GM23338 (cell line): ENCODE results near the gene CATSPERE. TPM values are rescaled to one million over a fixed set of nuclear protein-coding genes. Genes with fewer than 3 reads are reported as not detected.

Source experiments
- ATAC-seq: fragments of 200-7000 bp; cut with Tn5 transposase; 3 replicates; pipeline ENCODE4 v1.9.1; 2020
- DNase-seq: peaks from one replicate; pipeline ENCODE4 v3.0.0-alpha.2; 2015; ENCODE audit warnings: low spot score
- H2AFZ ChIP-seq: fragments of 200-600 bp; sonication (generic); 2 replicates; pipeline ENCODE4 v1.8.0; 2016; ENCODE audit warnings: antibody characterized with exemption, mild to moderate bottlenecking, moderate library complexity
- H3F3A ChIP-seq: fragments of 200-600 bp; sonication (generic); replicated peaks from 2 replicates; pipeline ENCODE4 v1.8.0; 2017; ENCODE audit warnings: antibody characterized with exemption, mixed run types, low read depth
- H3K27ac ChIP-seq: fragments of 200-600 bp; sonication (generic); 2 replicates; pipeline ENCODE4 v1.6.1; 2016; ENCODE audit warnings: low read depth
- H3K27me3 ChIP-seq: fragments of 200-600 bp; sonication (generic); 2 replicates; pipeline ENCODE4 v1.8.0; 2016; ENCODE audit warnings: mild to moderate bottlenecking, mixed run types, moderate library complexity; ENCODE audit not compliant: insufficient read depth
- H3K36me3 ChIP-seq: fragments of 200-600 bp; sonication (generic); 2 replicates; pipeline ENCODE4 v1.8.0; 2016; ENCODE audit warnings: mild to moderate bottlenecking; ENCODE audit not compliant: insufficient read depth
- H3K4me1 ChIP-seq: fragments of 200-600 bp; sonication (generic); 2 replicates; pipeline ENCODE4 v1.8.0; 2016; ENCODE audit warnings: mild to moderate bottlenecking, moderate library complexity; ENCODE audit not compliant: insufficient read depth
- H3K4me2 ChIP-seq: fragments of 200-600 bp; sonication (generic); 2 replicates; pipeline ENCODE4 v1.7.1; 2017; ENCODE audit warnings: mixed run types
- H3K4me3 ChIP-seq: fragments of 200-600 bp; sonication (generic); 2 replicates; pipeline ENCODE4 v1.6.1; 2016; ENCODE audit warnings: mixed run types
- H3K79me2 ChIP-seq: fragments of 200-600 bp; sonication (generic); replicated peaks from 2 replicates; pipeline ENCODE4 v1.8.0; 2017; ENCODE audit warnings: mild to moderate bottlenecking; ENCODE audit not compliant: insufficient read depth
- H3K9me2 ChIP-seq: fragments of 200-600 bp; sonication (generic); 2 replicates; pipeline ENCODE4 v1.8.0; 2017; ENCODE audit not compliant: insufficient read depth
- H4K20me1 ChIP-seq: fragments of 200-600 bp; sonication (generic); replicated peaks from 2 replicates; pipeline ENCODE4 v1.8.0; 2017; ENCODE audit warnings: mild to moderate bottlenecking; ENCODE audit not compliant: insufficient read depth
- H3K27ac Mint-ChIP-seq: 2 replicates; pipeline ENCODE4 v1.8.0; 2020; ENCODE audit warnings: inconsistent platforms, mild to moderate bottlenecking, moderate library complexity, mixed read lengths
- H3K27me3 Mint-ChIP-seq: 3 replicates; pipeline ENCODE4 v1.8.0; 2022; ENCODE audit warnings: low read depth, mild to moderate bottlenecking, moderate library complexity, mixed read lengths, inconsistent platforms; ENCODE audit not compliant: insufficient read depth, poor library complexity
- H3K36me3 Mint-ChIP-seq: 3 replicates; pipeline ENCODE4 v1.8.0; 2021; ENCODE audit warnings: low read depth, mild to moderate bottlenecking, inconsistent platforms, moderate library complexity, mixed read lengths
- H3K4me1 Mint-ChIP-seq: 3 replicates; pipeline ENCODE4 v1.8.0; 2020; ENCODE audit warnings: mild to moderate bottlenecking, inconsistent platforms, mixed read lengths
- H3K4me3 Mint-ChIP-seq: 3 replicates; pipeline ENCODE4 v1.8.0; 2021; ENCODE audit warnings: moderate library complexity, mild to moderate bottlenecking, inconsistent platforms, mixed read lengths
- H3K9me3 Mint-ChIP-seq: 3 replicates; pipeline ENCODE4 v1.8.0; 2020; ENCODE audit warnings: moderate library complexity, mild to moderate bottlenecking, inconsistent platforms, mixed read lengths
- CREB1 ChIP-seq: fragments of 250-450 bp; sonication (Bioruptor Pico); IDR thresholded peaks from 2 replicates; pipeline ENCODE4 v1.5.0; 2020; ENCODE audit warnings: low read depth, mild to moderate bottlenecking, moderate library complexity
- EZH2 ChIP-seq: fragments of 200-600 bp; sonication (generic); IDR thresholded peaks from one replicate; pipeline ENCODE4 v1.8.0; 2017; ENCODE audit warnings: antibody characterized with exemption, mild to moderate bottlenecking, low read depth; ENCODE audit not compliant: unreplicated experiment
- EZH2phosphoT487 ChIP-seq: fragments of 200-600 bp; sonication (generic); IDR thresholded peaks from one replicate; pipeline ENCODE4 v1.8.1; 2018; ENCODE audit warnings: antibody characterized with exemption; ENCODE audit not compliant: unreplicated experiment
- JUNB ChIP-seq: IDR thresholded peaks from one replicate; pipeline ENCODE4 v1.6.1; 2016; ENCODE audit warnings: antibody characterized with exemption; ENCODE audit not compliant: unreplicated experiment
- NANOG ChIP-seq: IDR thresholded peaks from 2 replicates; pipeline ENCODE4 v1.6.1; 2016; ENCODE audit warnings: antibody characterized with exemption, borderline replicate concordance
- POLR2AphosphoS5 ChIP-seq: IDR thresholded peaks from 2 replicates; pipeline ENCODE4 v1.6.1; 2016; ENCODE audit warnings: antibody characterized with exemption, low read depth
- STAT1 ChIP-seq: IDR thresholded peaks from one replicate; pipeline ENCODE4 v1.6.1; 2016; ENCODE audit warnings: antibody characterized with exemption; ENCODE audit not compliant: unreplicated experiment
- ZNF114 ChIP-seq: fragments of 250-450 bp; sonication (Bioruptor Pico); IDR thresholded peaks from 2 replicates; pipeline ENCODE4 v1.5.0; 2020; ENCODE audit warnings: mild to moderate bottlenecking, moderate library complexity
- ZNF331 ChIP-seq: fragments of 250-450 bp; sonication (Bioruptor Pico); IDR thresholded peaks from 2 replicates; pipeline ENCODE4 v1.5.0; 2020; ENCODE audit warnings: low read depth, mild to moderate bottlenecking, moderate library complexity
- polyA plus RNA-seq: library from polyadenylated mRNA; unstranded; fragments of >200 nt; fragmentation: Nextera tagmentation; extraction: Ambion mirVana; gene quantifications from 2 replicates; pipeline ENCODE4 v1.2.1, GENCODE V29; 2016
- total RNA-seq: library from RNA; depleted of rRNA; stranded (reverse); fragments of >200 nt; shearing (Covaris generic); gene quantifications from 2 replicates; pipeline ENCODE4 v1.2.3, GENCODE V29; 2014
- TF ChIP-seq, protein P1 (sequence below), 2 experiments: fragments of 200-600 bp in 1 of 2; sonication (generic) in 1 of 2; conservative IDR thresholded peaks; 2 replicates each; pipeline versions ENCODE4 v1.5.1 to v1.6.1; 2016 to 2017; ENCODE audit warnings: antibody characterized with exemption in 2 of 2, low read depth in 2 of 2, mild to moderate bottlenecking in 2 of 2, moderate library complexity in 1 of 2
- TF ChIP-seq, protein P2 (sequence below): IDR thresholded peaks from one replicate; pipeline ENCODE4 v1.6.1; 2018; ENCODE audit warnings: antibody characterized with exemption; ENCODE audit not compliant: unreplicated experiment
- TF ChIP-seq, protein P3 (sequence below): IDR thresholded peaks from 2 replicates; pipeline ENCODE4 v1.6.1; 2016; ENCODE audit warnings: antibody characterized with exemption
- TF ChIP-seq, protein P4 (sequence below): fragments of 250-450 bp; sonication (Bioruptor Pico); IDR thresholded peaks from 2 replicates; pipeline ENCODE4 v1.5.0; 2020; ENCODE audit warnings: mild to moderate bottlenecking, moderate library complexity

CATSPERE gene
- total and polyA plus RNA-seq, 2 experiments from 2014 or later = 0.70 TPM; not detected in 1

DNA sequence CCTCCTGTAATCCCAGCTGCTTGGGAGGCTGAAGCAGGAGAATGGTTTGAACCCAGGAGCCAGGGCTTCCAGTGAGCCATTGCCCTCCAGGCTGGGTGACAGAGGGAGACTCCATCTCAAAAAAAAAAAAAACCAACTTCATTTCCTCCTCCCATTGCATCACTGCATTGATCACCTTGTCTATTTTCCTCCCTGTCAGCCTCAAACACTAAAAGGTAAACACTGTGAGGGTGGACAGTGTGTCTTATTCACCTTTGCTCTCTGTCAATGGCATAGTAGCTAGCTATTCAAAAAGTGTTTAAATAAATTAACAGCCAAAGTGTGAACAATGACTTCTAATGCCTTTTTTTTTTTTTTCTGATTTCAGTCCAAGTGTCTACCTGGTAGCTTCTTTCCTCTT, 178.5 kb downstream of the CATSPERE start:
- Histone ChIP-seq H3K4me1 (peaks cover 6% of the 10 kb centered on the region; the same call in 1 of the 2 replicates), H3K27me3 (no peaks in the 10 kb centered on the region), H3K9me2 (no peaks in the 10 kb centered on the region), H3K4me2 (no peak overlapping the region), H4K20me1 (no peaks in the 10 kb centered on the region), H3K4me3 (no peak overlapping the region), H3F3A (no peaks in the 10 kb centered on the region), H2AFZ (no peak overlapping the region), H3K79me2 (no peaks in the 10 kb centered on the region), H3K36me3 (no peaks in the 10 kb centered on the region), H3K27ac (no peak overlapping the region)
- H3K4me3 Mint-ChIP-seq = no peak overlapping the region
- H3K27ac Mint-ChIP-seq = no peak overlapping the region
- H3K36me3 Mint-ChIP-seq = peaks cover 10% of the 10 kb centered on the region; the same call in 2 of the 3 replicates
- peaks cover 12% of the 10 kb centered on the region for H3K9me3 Mint-ChIP-seq
- TF ChIP-seq STAT1 = no peak
- TF ChIP-seq, protein P1, sequence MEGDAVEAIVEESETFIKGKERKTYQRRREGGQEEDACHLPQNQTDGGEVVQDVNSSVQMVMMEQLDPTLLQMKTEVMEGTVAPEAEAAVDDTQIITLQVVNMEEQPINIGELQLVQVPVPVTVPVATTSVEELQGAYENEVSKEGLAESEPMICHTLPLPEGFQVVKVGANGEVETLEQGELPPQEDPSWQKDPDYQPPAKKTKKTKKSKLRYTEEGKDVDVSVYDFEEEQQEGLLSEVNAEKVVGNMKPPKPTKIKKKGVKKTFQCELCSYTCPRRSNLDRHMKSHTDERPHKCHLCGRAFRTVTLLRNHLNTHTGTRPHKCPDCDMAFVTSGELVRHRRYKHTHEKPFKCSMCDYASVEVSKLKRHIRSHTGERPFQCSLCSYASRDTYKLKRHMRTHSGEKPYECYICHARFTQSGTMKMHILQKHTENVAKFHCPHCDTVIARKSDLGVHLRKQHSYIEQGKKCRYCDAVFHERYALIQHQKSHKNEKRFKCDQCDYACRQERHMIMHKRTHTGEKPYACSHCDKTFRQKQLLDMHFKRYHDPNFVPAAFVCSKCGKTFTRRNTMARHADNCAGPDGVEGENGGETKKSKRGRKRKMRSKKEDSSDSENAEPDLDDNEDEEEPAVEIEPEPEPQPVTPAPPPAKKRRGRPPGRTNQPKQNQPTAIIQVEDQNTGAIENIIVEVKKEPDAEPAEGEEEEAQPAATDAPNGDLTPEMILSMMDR (conservative IDR thresholded peaks at IDR 0.05; ENCODE audit: low read depth in 2 of 2) = no peak
- TF ChIP-seq NANOG = no peak
- no peak for TF ChIP-seq CREB1 (CRISPR knock-in tag)
- TF ChIP-seq ZNF331 (CRISPR knock-in tag) = no peak
- TF ChIP-seq, protein P2, sequence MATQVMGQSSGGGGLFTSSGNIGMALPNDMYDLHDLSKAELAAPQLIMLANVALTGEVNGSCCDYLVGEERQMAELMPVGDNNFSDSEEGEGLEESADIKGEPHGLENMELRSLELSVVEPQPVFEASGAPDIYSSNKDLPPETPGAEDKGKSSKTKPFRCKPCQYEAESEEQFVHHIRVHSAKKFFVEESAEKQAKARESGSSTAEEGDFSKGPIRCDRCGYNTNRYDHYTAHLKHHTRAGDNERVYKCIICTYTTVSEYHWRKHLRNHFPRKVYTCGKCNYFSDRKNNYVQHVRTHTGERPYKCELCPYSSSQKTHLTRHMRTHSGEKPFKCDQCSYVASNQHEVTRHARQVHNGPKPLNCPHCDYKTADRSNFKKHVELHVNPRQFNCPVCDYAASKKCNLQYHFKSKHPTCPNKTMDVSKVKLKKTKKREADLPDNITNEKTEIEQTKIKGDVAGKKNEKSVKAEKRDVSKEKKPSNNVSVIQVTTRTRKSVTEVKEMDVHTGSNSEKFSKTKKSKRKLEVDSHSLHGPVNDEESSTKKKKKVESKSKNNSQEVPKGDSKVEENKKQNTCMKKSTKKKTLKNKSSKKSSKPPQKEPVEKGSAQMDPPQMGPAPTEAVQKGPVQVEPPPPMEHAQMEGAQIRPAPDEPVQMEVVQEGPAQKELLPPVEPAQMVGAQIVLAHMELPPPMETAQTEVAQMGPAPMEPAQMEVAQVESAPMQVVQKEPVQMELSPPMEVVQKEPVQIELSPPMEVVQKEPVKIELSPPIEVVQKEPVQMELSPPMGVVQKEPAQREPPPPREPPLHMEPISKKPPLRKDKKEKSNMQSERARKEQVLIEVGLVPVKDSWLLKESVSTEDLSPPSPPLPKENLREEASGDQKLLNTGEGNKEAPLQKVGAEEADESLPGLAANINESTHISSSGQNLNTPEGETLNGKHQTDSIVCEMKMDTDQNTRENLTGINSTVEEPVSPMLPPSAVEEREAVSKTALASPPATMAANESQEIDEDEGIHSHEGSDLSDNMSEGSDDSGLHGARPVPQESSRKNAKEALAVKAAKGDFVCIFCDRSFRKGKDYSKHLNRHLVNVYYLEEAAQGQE = no peak
- no peak for TF ChIP-seq POLR2AphosphoS5
- TF ChIP-seq EZH2 = no peak
- TF ChIP-seq, protein P3, sequence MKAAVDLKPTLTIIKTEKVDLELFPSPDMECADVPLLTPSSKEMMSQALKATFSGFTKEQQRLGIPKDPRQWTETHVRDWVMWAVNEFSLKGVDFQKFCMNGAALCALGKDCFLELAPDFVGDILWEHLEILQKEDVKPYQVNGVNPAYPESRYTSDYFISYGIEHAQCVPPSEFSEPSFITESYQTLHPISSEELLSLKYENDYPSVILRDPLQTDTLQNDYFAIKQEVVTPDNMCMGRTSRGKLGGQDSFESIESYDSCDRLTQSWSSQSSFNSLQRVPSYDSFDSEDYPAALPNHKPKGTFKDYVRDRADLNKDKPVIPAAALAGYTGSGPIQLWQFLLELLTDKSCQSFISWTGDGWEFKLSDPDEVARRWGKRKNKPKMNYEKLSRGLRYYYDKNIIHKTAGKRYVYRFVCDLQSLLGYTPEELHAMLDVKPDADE = no peak
- TF ChIP-seq, protein P4, sequence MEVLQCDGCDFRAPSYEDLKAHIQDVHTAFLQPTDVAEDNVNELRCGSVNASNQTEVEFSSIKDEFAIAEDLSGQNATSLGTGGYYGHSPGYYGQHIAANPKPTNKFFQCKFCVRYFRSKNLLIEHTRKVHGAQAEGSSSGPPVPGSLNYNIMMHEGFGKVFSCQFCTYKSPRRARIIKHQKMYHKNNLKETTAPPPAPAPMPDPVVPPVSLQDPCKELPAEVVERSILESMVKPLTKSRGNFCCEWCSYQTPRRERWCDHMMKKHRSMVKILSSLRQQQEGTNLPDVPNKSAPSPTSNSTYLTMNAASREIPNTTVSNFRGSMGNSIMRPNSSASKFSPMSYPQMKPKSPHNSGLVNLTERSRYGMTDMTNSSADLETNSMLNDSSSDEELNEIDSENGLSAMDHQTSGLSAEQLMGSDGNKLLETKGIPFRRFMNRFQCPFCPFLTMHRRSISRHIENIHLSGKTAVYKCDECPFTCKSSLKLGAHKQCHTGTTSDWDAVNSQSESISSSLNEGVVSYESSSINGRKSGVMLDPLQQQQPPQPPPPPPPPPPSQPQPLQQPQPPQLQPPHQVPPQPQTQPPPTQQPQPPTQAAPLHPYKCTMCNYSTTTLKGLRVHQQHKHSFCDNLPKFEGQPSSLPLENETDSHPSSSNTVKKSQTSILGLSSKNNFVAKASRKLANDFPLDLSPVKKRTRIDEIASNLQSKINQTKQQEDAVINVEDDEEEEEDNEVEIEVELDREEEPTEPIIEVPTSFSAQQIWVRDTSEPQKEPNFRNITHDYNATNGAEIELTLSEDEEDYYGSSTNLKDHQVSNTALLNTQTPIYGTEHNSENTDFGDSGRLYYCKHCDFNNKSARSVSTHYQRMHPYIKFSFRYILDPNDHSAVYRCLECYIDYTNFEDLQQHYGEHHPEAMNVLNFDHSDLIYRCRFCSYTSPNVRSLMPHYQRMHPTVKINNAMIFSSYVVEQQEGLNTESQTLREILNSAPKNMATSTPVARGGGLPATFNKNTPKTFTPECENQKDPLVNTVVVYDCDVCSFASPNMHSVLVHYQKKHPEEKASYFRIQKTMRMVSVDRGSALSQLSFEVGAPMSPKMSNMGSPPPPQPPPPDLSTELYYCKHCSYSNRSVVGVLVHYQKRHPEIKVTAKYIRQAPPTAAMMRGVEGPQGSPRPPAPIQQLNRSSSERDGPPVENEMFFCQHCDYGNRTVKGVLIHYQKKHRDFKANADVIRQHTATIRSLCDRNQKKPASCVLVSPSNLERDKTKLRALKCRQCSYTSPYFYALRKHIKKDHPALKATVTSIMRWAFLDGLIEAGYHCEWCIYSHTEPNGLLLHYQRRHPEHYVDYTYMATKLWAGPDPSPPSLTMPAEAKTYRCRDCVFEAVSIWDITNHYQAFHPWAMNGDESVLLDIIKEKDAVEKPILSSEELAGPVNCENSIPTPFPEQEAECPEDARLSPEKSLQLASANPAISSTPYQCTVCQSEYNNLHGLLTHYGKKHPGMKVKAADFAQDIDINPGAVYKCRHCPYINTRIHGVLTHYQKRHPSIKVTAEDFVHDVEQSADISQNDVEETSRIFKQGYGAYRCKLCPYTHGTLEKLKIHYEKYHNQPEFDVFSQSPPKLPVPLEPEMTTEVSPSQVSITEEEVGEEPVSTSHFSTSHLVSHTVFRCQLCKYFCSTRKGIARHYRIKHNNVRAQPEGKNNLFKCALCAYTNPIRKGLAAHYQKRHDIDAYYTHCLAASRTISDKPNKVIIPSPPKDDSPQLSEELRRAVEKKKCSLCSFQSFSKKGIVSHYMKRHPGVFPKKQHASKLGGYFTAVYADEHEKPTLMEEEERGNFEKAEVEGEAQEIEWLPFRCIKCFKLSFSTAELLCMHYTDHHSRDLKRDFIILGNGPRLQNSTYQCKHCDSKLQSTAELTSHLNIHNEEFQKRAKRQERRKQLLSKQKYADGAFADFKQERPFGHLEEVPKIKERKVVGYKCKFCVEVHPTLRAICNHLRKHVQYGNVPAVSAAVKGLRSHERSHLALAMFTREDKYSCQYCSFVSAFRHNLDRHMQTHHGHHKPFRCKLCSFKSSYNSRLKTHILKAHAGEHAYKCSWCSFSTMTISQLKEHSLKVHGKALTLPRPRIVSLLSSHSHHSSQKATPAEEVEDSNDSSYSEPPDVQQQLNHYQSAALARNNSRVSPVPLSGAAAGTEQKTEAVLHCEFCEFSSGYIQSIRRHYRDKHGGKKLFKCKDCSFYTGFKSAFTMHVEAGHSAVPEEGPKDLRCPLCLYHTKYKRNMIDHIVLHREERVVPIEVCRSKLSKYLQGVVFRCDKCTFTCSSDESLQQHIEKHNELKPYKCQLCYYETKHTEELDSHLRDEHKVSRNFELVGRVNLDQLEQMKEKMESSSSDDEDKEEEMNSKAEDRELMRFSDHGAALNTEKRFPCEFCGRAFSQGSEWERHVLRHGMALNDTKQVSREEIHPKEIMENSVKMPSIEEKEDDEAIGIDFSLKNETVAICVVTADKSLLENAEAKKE = no peak
- no peak for TF ChIP-seq JUNB
- TF ChIP-seq EZH2phosphoT487 = no peak
- no peak for TF ChIP-seq ZNF114 (CRISPR knock-in tag)
- peaks cover 5% of the 10 kb centered on the region; the same call in 2 of the 3 replicates for H3K4me1 Mint-ChIP-seq
- ATAC-seq (no peak), DNase-seq (no peak)
- H3K27me3 Mint-ChIP-seq = peaks cover 2% of the 10 kb centered on the region
